HTERT RPE-1 (cell line): ENCODE results near the gene PRF1.
"Not testable (repeated sequence)": the region's sequence is repeated elsewhere in the genome, so short reads cannot be mapped to it uniquely, and the experiment has no call there.

Experiments
- in situ Hi-C: fragments of 300-500 bp; cut with MboI; formaldehyde crosslinking; loops from 4 replicates; pipeline ENCODE4 v1.14.3; 2020; ENCODE audit warnings: low sequenced_read_pairs

The PRF1 gene

GRCh38 chr10:70594161-70594560 is 8.4 kb downstream of the PRF1 start:
- in situ Hi-C loops, result no loop called here

GRCh38 chr10:70593513-70593890 is 9.0 kb downstream of the PRF1 start:
- in situ Hi-C loops, result no loop called here

- in situ Hi-C loops, result no loop called here
Observed at GRCh38 chr10:70592746-70593512, 9.6 kb downstream of the PRF1 start.

GRCh38 chr10:70592186-70592735 is 10.3 kb downstream of the PRF1 start:
- in situ Hi-C loops, result no loop called here

- in situ Hi-C loops, result no loop called here
Observed at GRCh38 chr10:70590655-70591416, 11.7 kb downstream of the PRF1 start.

- in situ Hi-C loops, result no loop called here
Observed at GRCh38 chr10:70589762-70590654, 12.5 kb downstream of the PRF1 start.

GRCh38 chr10:70588859-70589570 is 13.5 kb downstream of the PRF1 start:
- in situ Hi-C loops, result no loop called here

GRCh38 chr10:70588255-70588654 is 14.3 kb downstream of the PRF1 start:
- in situ Hi-C loops, result no loop called here

- in situ Hi-C loops, result no loop called here
Observed at GRCh38 chr10:70587045-70587658, 15.4 kb downstream of the PRF1 start.

- in situ Hi-C loops, result no loop called here
Observed at GRCh38 chr10:70586348-70586930, 16.1 kb downstream of the PRF1 start.

- in situ Hi-C loops, result no loop called here
Observed at GRCh38 chr10:70585578-70586169, 16.9 kb downstream of the PRF1 start.

- in situ Hi-C loops, result no loop called here
Observed at GRCh38 chr10:70584909-70585544, 17.5 kb downstream of the PRF1 start.

- in situ Hi-C loops, result no loop called here
Observed at GRCh38 chr10:70584366-70584765, 18.2 kb downstream of the PRF1 start.

- in situ Hi-C loops, result no loop called here
Observed at GRCh38 chr10:70583669-70584037, 18.9 kb downstream of the PRF1 start.

GRCh38 chr10:70582793-70583668 is 19.5 kb downstream of the PRF1 start:
- in situ Hi-C loops, result no loop called here

GRCh38 chr10:70581176-70581575 is 21.4 kb downstream of the PRF1 start:
- in situ Hi-C loops, result not testable (repeated sequence)

- in situ Hi-C loops, result no loop called here
Observed at GRCh38 chr10:70579234-70580002, 23.1 kb downstream of the PRF1 start.
